WERI-Rb-1 (cell line): ENCODE results near the gene SLC9A4.

Source experiments
- DNase-seq: peaks from one replicate; pipeline ENCODE4 v3.0.0-alpha.2; 2020
- H3K27ac ChIP-seq: fragments of 250-450 bp; sonication (Bioruptor Pico); 2 replicates; pipeline ENCODE4 v1.5.1; 2020; ENCODE audit warnings: mild to moderate bottlenecking, moderate library complexity
- H3K27me3 ChIP-seq: fragments of 250-450 bp; sonication (Bioruptor Pico); 2 replicates; pipeline ENCODE4 v1.5.1; 2021; ENCODE audit warnings: mild to moderate bottlenecking, low read depth, moderate library complexity; ENCODE audit not compliant: insufficient read depth, severe bottlenecking
- H3K36me3 ChIP-seq: fragments of 250-450 bp; sonication (Bioruptor Pico); 2 replicates; pipeline ENCODE4 v1.5.1; 2020; ENCODE audit warnings: mild to moderate bottlenecking, moderate library complexity
- H3K4me3 ChIP-seq: 2 replicates; pipeline ENCODE4 v1.5.1; 2011; ENCODE audit warnings: low read depth, mild to moderate bottlenecking, control low read depth, low read length
- H3K9me3 ChIP-seq: fragments of 250-450 bp; sonication (Bioruptor Pico); 2 replicates; pipeline ENCODE4 v1.5.1; 2021; ENCODE audit warnings: mild to moderate bottlenecking, moderate library complexity; ENCODE audit not compliant: severe bottlenecking
- CTCF ChIP-seq: IDR thresholded peaks from 2 replicates; pipeline ENCODE4 v1.5.1; 2011; ENCODE audit warnings: low read depth, mild to moderate bottlenecking, control low read depth, inconsistent platforms, low read length

Gene SLC9A4

GRCh38 chr2:102455061-102455670, 17.9 kb upstream of the SLC9A4 start:
- Histone ChIP-seq H3K9me3 (no peaks in the 10 kb centered on the region), H3K36me3 (no peaks in the 10 kb centered on the region), H3K4me3 (no peak overlapping the region), H3K27ac (no peak overlapping the region), H3K27me3 (peaks cover 48% of the 10 kb centered on the region)
- no peak for DNase-seq
- no peak for TF ChIP-seq CTCF

DNA sequence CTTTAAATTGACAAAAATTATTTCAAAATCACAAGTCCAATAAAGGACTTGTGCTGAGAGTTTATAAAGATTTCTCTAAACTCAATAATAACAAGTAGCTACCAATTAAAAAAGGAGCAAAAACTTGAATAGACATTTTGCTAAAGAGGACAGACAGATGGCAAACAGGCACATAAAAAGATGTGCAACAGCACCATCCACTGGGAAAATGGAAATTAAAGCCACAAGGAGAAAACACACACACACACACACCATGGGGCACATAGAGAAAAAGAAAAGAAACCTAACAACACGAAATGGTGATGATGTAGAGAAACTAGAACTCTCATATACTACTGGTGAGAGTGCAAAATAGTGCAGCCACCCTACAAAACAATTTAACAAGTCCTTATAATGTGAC, 12.6 kb upstream of the SLC9A4 start:
- H3K27me3 ChIP-seq, result peaks cover 22% of the 10 kb centered on the region
- H3K27ac ChIP-seq, result no peak overlapping the region
- H3K9me3 ChIP-seq, result no peaks in the 10 kb centered on the region
- no peak overlapping the region for H3K4me3 ChIP-seq
- DNase-seq, result no peak
- no peaks in the 10 kb centered on the region for H3K36me3 ChIP-seq
- no peak for TF ChIP-seq CTCF

DNA sequence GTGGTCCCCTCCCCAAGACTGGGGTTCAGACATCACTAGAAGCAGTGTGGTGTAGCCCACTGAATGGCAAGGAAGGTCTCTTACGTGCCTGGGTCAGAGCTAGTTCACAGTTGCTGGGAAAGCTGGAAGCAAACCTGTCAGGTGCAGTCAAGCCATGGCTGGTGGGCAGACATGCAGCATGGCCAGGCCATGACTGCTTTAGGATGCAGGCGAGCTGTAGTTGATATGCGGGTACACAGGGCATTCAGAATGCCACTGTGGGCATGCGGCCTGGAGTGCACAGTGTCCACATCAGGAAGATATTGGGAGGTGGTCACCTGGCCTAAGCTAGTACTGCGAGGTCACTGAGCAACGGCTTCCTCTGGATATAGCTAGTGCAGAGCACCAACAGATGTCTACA, 11.8 kb upstream of the SLC9A4 start:
- no peak for DNase-seq
- no peak overlapping the region for H3K27ac ChIP-seq
- no peak overlapping the region for H3K4me3 ChIP-seq
- no peaks in the 10 kb centered on the region for H3K9me3 ChIP-seq
- H3K36me3 ChIP-seq, result no peaks in the 10 kb centered on the region
- peaks cover 29% of the 10 kb centered on the region for H3K27me3 ChIP-seq
- no peak for TF ChIP-seq CTCF

GRCh38 chr2:102463160-102463559, 9.9 kb upstream of the SLC9A4 start:
- Histone ChIP-seq H3K27me3 (peaks cover 38% of the 10 kb centered on the region), H3K36me3 (no peaks in the 10 kb centered on the region), H3K4me3 (no peak overlapping the region), H3K27ac (no peak overlapping the region), H3K9me3 (no peaks in the 10 kb centered on the region)
- DNase-seq, result no peak
- no peak for TF ChIP-seq CTCF

GRCh38 chr2:102470168-102470567, 2.9 kb upstream of the SLC9A4 start:
- H3K27ac ChIP-seq, result no peak overlapping the region
- DNase-seq, result no peak
- H3K27me3 ChIP-seq, result peaks cover 41% of the 10 kb centered on the region
- no peaks in the 10 kb centered on the region for H3K36me3 ChIP-seq
- TF ChIP-seq CTCF, result no peak
- peaks cover 2% of the 10 kb centered on the region for H3K9me3 ChIP-seq
- no peak overlapping the region for H3K4me3 ChIP-seq

- Histone ChIP-seq H3K27me3 (peaks cover 46% of the 10 kb centered on the region), H3K36me3 (no peaks in the 10 kb centered on the region)
- no peak for TF ChIP-seq CTCF
These were observed 605 bp downstream of the SLC9A4 start for GRCh38 chr2:102473631-102474030.

More at GRCh38 chr2:102473631-102474030, 605 bp downstream of the SLC9A4 start:
- no peak for DNase-seq
- H3K27ac ChIP-seq, result no peak overlapping the region
- H3K9me3 ChIP-seq, result peaks cover 2% of the 10 kb centered on the region
- no peak overlapping the region for H3K4me3 ChIP-seq
